HG03342 (cell line): ENCODE data around the gene FHIT.

ENCODE experiments used
- ATAC-seq: cut with Tn5 transposase; IDR thresholded peaks from one replicate; pipeline ENCODE4 v1.9.1; 2021; ENCODE audit warnings: mild to moderate bottlenecking, moderate library complexity; ENCODE audit not compliant: unreplicated experiment

Gene FHIT

GRCh38 chr3:60198179-60198720, 1053.0 kb downstream of the FHIT start:
- ATAC-seq = no peak

- ATAC-seq = no peak
These were observed 1058.7 kb downstream of the FHIT start for GRCh38 chr3:60192297-60193114.

GRCh38 chr3:60190073-60190472, 1061.2 kb downstream of the FHIT start:
- no peak for ATAC-seq

GRCh38 chr3:60189304-60189703, 1061.9 kb downstream of the FHIT start:
- ATAC-seq = no peak

GRCh38 chr3:60188803-60189202, 1062.4 kb downstream of the FHIT start:
- ATAC-seq = no peak

- ATAC-seq = no peak
These were observed 1063.9 kb downstream of the FHIT start for GRCh38 chr3:60187343-60187742.

GRCh38 chr3:60186359-60186758, 1064.9 kb downstream of the FHIT start:
- ATAC-seq = no peak

- no peak for ATAC-seq
These were observed 1066.1 kb downstream of the FHIT start for GRCh38 chr3:60185161-60185560.

- no peak for ATAC-seq
These were observed 1068.6 kb downstream of the FHIT start for GRCh38 chr3:60182697-60183096.

- no peak for ATAC-seq
These were observed 1072.2 kb downstream of the FHIT start for GRCh38 chr3:60178931-60179653.

- ATAC-seq = no peak
These were observed 1073.5 kb downstream of the FHIT start for GRCh38 chr3:60177726-60178125.

GRCh38 chr3:60176614-60177013, 1074.6 kb downstream of the FHIT start:
- ATAC-seq = no peak

- no peak for ATAC-seq
These were observed 1075.6 kb downstream of the FHIT start for GRCh38 chr3:60175680-60176079.

- ATAC-seq = no peak
These were observed 1081.5 kb downstream of the FHIT start for GRCh38 chr3:60169755-60170154.

GRCh38 chr3:60167186-60167585, 1084.1 kb downstream of the FHIT start:
- no peak for ATAC-seq

GRCh38 chr3:60160822-60161748, 1090.2 kb downstream of the FHIT start:
- ATAC-seq = no peak

- ATAC-seq = no peak
These were observed 1091.0 kb downstream of the FHIT start for GRCh38 chr3:60160111-60160821.

GRCh38 chr3:60158035-60158434, 1093.2 kb downstream of the FHIT start:
- ATAC-seq = no peak

- ATAC-seq = no peak
These were observed 1097.2 kb downstream of the FHIT start for GRCh38 chr3:60154011-60154410.
